ENCODE results near the gene CDS2.

The CDS2 gene

GRCh38 chr20:5119435-5120184 is 7.2 kb upstream of the CDS2 start, which contains the start of gene PCNA:
Gene PCNA, minus strand, starts transcription at chr20:5119958. Its CDS starts 160 bp downstream, at chr20:5119798.
- DNase-seq (ENCODE audit: low read depth) = peak; percentile 97

GRCh38 chr20:5120185-5120476 is 6.7 kb upstream of the CDS2 start:
- no peak for DNase-seq (ENCODE audit: low read depth)

- no peak for DNase-seq (ENCODE audit: low read depth)
Observed at GRCh38 chr20:5122873-5123260, 3.9 kb upstream of the CDS2 start.

GRCh38 chr20:5127204-5127858 is 523 bp downstream of the CDS2 start:
- peak; percentile 42 for DNase-seq (ENCODE audit: low read depth)

- DNase-seq (ENCODE audit: low read depth) = peak; percentile 29
Observed at GRCh38 chr20:5127859-5128424, 1.1 kb downstream of the CDS2 start.

GRCh38 chr20:5128886-5129285 is 2.1 kb downstream of the CDS2 start:
- DNase-seq (ENCODE audit: low read depth) = no peak

GRCh38 chr20:5131502-5131901 is 4.7 kb downstream of the CDS2 start:
- DNase-seq (ENCODE audit: low read depth) = no peak

- no peak for DNase-seq (ENCODE audit: low read depth)
Observed at GRCh38 chr20:5133998-5134397, 7.2 kb downstream of the CDS2 start.

- no peak for DNase-seq (ENCODE audit: low read depth)
Observed at GRCh38 chr20:5135363-5136012, 8.7 kb downstream of the CDS2 start.

GRCh38 chr20:5136096-5136495 is 9.3 kb downstream of the CDS2 start:
- DNase-seq (ENCODE audit: low read depth) = peak; percentile 13

- no peak for DNase-seq (ENCODE audit: low read depth)
Observed at GRCh38 chr20:5140195-5140594, 13.4 kb downstream of the CDS2 start.

- no peak for DNase-seq (ENCODE audit: low read depth)
Observed at GRCh38 chr20:5141615-5142014, 14.8 kb downstream of the CDS2 start.

- DNase-seq (ENCODE audit: low read depth) = no peak
Observed at GRCh38 chr20:5143851-5144250, 17.0 kb downstream of the CDS2 start.

- no peak for DNase-seq (ENCODE audit: low read depth)
Observed at GRCh38 chr20:5145365-5146098, 18.7 kb downstream of the CDS2 start.

- DNase-seq (ENCODE audit: low read depth) = no peak
Observed at GRCh38 chr20:5146099-5146668, 19.4 kb downstream of the CDS2 start.

GRCh38 chr20:5146871-5147592 is 20.2 kb downstream of the CDS2 start:
- DNase-seq (ENCODE audit: low read depth) = no peak

GRCh38 chr20:5148581-5148980 is 21.8 kb downstream of the CDS2 start:
- DNase-seq (ENCODE audit: low read depth) = no peak

GRCh38 chr20:5149892-5150225 is 23.1 kb downstream of the CDS2 start:
- no peak for DNase-seq (ENCODE audit: low read depth)

- peak; percentile 45 for DNase-seq (ENCODE audit: low read depth)
Observed at GRCh38 chr20:5150226-5151076, 23.6 kb downstream of the CDS2 start.

GRCh38 chr20:5153152-5153467 is 26.3 kb downstream of the CDS2 start:
- no peak for DNase-seq (ENCODE audit: low read depth)
